Measurements from ENCODE around the gene PEA15. TPM values are rescaled to one million over a fixed set of nuclear protein-coding genes. Genes with fewer than 3 reads are reported as not detected.

PEA15 gene
- total and polyA plus RNA-seq, 2 donors (not counting 3 experiments of a cell fraction or from before 2014, with no cell fraction given): 250 to 304 TPM

DNA sequence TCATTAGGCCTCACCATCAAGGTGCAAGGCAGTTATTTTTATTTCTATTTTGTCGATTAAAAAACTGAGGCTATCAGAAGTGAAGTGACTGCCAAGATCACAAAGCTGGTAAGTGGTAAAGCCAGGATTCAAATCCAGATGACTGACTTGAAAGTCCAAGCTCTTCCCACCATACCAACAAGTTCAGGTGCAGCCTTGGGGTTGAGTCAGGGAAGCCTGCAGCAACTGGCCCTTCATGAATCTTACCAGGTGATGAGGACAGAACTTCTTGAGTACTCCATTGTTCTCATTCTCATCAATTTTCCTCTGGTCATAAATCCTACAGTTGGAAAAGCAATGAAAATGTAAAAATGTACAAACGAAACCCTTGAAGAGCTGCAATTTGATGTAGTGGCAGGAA is 20.2 kb downstream of the PEA15 start:
- no peaks in the 10 kb centered on the region for H4K20me1 ChIP-seq (replicated peaks; ENCODE audit: control insufficient read depth, extremely low read depth, insufficient read depth, low read length)
- H3K79me2 ChIP-seq (ENCODE audit: control insufficient read depth, insufficient read depth, low read length): no peaks in the 10 kb centered on the region
- no peak overlapping the region for H3K4me3 ChIP-seq (replicated peaks in 1 of 3; ENCODE audit: insufficient read depth in 1 of 3, low read depth in 1 of 3, low read length in 3 of 3)
- dilution Hi-C loops (cut with MboI; ENCODE audit: extremely low pct_ligation_motif_present, low sequenced_read_pairs): no loop called here
- H3K9me3 ChIP-seq (replicated peaks; ENCODE audit: control insufficient read depth, insufficient read depth, low read length): no peaks in the 10 kb centered on the region
- TF ChIP-seq POLR2AphosphoS5 (IDR thresholded peaks at IDR 0.05; ENCODE audit: insufficient read depth, low read depth, low read length): no peak
- no peak for TF ChIP-seq GATA2 (IDR thresholded peaks at IDR 0.05; ENCODE audit: insufficient read depth, insufficient read length, low read depth, low read length)
- TF ChIP-seq EZH2 (IDR thresholded peaks at IDR 0.05; ENCODE audit: borderline replicate concordance, low read depth, low read length, severe bottlenecking): no peak
- TF ChIP-seq JUN (IDR thresholded peaks at IDR 0.05; ENCODE audit: borderline replicate concordance, insufficient read depth, insufficient read length, low read depth): no peak
- no peak for TF ChIP-seq POLR2A (IDR thresholded peaks at IDR 0.05; ENCODE audit: low read depth, low read length)
- TF ChIP-seq CTCF (IDR thresholded peaks at IDR 0.05; ENCODE audit: extremely low read depth in 1 of 2, insufficient read depth in 1 of 2, low read depth in 1 of 2, low read length in 2 of 2): no peak
- no peak for TF ChIP-seq FOS (IDR thresholded peaks at IDR 0.05; ENCODE audit: borderline replicate concordance, insufficient read depth, low read length)
- TF ChIP-seq MAX (IDR thresholded peaks at IDR 0.05; ENCODE audit: insufficient read depth, insufficient read length): no peak
- TF ChIP-seq MYC (IDR thresholded peaks at IDR 0.05; ENCODE audit: low read depth, low read length): no peak
- no peak overlapping the region for H3K4me2 ChIP-seq (ENCODE audit: insufficient read depth, low read length)
- no peak overlapping the region for H3K27ac ChIP-seq (ENCODE audit: insufficient read depth, low read depth, low read length)
- peaks cover 33 to 51% of the 10 kb centered on the region in 2 experiments for H3K36me3 ChIP-seq (ENCODE audit: control insufficient read depth in 2 of 2, extremely low read depth in 1 of 2, insufficient read depth in 2 of 2, low read length in 2 of 2)
- no peaks in the 10 kb centered on the region for H3K4me1 ChIP-seq (ENCODE audit: control insufficient read depth, extremely low read depth, insufficient read depth, low read length)
- ChIA-PET CTCF (interaction anchor here (2.3 to 10.1 kb wide), 3 partner anchors 28 to 66 kb away, joined by 7 to 61 read pairs (median 14); no protein-coding TSS in a partner anchor), POLR2A (no interaction called here)
- intact Hi-C loops (cut with micrococcal nuclease): no loop called here
- DNase-seq (ENCODE audit: low read depth, low spot score): no peak
- no peak for FAIRE-seq
- H3K9me1 ChIP-seq (replicated peaks; ENCODE audit: control insufficient read depth, extremely low read depth, insufficient read depth, low read length): no peaks in the 10 kb centered on the region
- BruUV-seq (replicated peaks): no TSS peak
- no peaks in the 10 kb centered on the region for H3K27me3 ChIP-seq (ENCODE audit: control insufficient read depth in 2 of 2, insufficient read depth in 2 of 2, low read length in 2 of 2)
- H2AFZ ChIP-seq (ENCODE audit: low read depth, low read length): no peak overlapping the region
- no peak overlapping the region for H3K9ac ChIP-seq (replicated peaks; ENCODE audit: extremely low read depth, insufficient read depth, low read length)

Data from endothelial cell of umbilical vein (primary cell).